Loucy (cell line): ENCODE data around the gene FAM234A.
"Not testable (repeated sequence)": the region's sequence is repeated elsewhere in the genome, so short reads cannot be mapped to it uniquely, and the experiment has no call there.

Source experiments
- H2AFZ ChIP-seq: fragments of 200-600 bp; sonication (generic); 2 replicates; pipeline ENCODE4 v1.6.0; 2016; ENCODE audit warnings: antibody characterized with exemption, mild to moderate bottlenecking, low read length, moderate library complexity
- H3F3A ChIP-seq: fragments of 200-600 bp; 2 replicates; pipeline ENCODE4 v1.6.0; 2016; ENCODE audit warnings: antibody characterized with exemption, low read depth, mild to moderate bottlenecking
- H3K27me3 ChIP-seq: fragments of 200-600 bp; sonication (generic); 2 replicates; pipeline ENCODE4 v1.6.1; 2014; ENCODE audit warnings: low read length, mild to moderate bottlenecking; ENCODE audit not compliant: insufficient read depth, poor library complexity, severe bottlenecking
- H3K36me3 ChIP-seq: fragments of 200-600 bp; sonication (generic); 2 replicates; pipeline ENCODE4 v1.6.1; 2016; ENCODE audit warnings: low read length; ENCODE audit not compliant: insufficient read depth
- H3K4me1 ChIP-seq: fragments of 200-600 bp; sonication (generic); 2 replicates; pipeline ENCODE4 v1.5.1; 2014; ENCODE audit warnings: low read length, mild to moderate bottlenecking; ENCODE audit not compliant: insufficient read depth, poor library complexity, severe bottlenecking
- H3K4me2 ChIP-seq: fragments of 200-600 bp; sonication (generic); 2 replicates; pipeline ENCODE4 v1.6.0; 2014; ENCODE audit warnings: antibody characterized with exemption, low read length, low read depth, mild to moderate bottlenecking; ENCODE audit not compliant: poor library complexity, severe bottlenecking
- H3K4me3 ChIP-seq: fragments of 200-600 bp; sonication (generic); 2 replicates; pipeline ENCODE4 v1.5.1; 2014; ENCODE audit warnings: low read length, mild to moderate bottlenecking, mixed read lengths; ENCODE audit not compliant: poor library complexity, severe bottlenecking
- H3K79me2 ChIP-seq: fragments of 200-600 bp; sonication (generic); 2 replicates; pipeline ENCODE4 v1.6.1; 2014; ENCODE audit warnings: low read length; ENCODE audit not compliant: insufficient read depth
- H3K9ac ChIP-seq: fragments of 200-600 bp; sonication (generic); 2 replicates; pipeline ENCODE4 v1.6.0; 2014; ENCODE audit warnings: mild to moderate bottlenecking, low read depth, low read length, moderate library complexity; ENCODE audit not compliant: poor library complexity, severe bottlenecking
- H3K9me2 ChIP-seq: fragments of 200-600 bp; sonication (generic); replicated peaks from 2 replicates; pipeline ENCODE4 v1.6.1; 2016; ENCODE audit warnings: low read depth, low read length, mixed read lengths
- H3K9me3 ChIP-seq: fragments of 200-600 bp; sonication (generic); 2 replicates; pipeline ENCODE4 v1.6.1; 2014; ENCODE audit warnings: mild to moderate bottlenecking, antibody characterized with exemption, low read length, low read depth; ENCODE audit not compliant: insufficient read depth
- H4K20me1 ChIP-seq: fragments of 200-600 bp; sonication (generic); 2 replicates; pipeline ENCODE4 v1.6.0; 2014; ENCODE audit warnings: antibody characterized with exemption, low read length, mild to moderate bottlenecking; ENCODE audit not compliant: insufficient read depth, poor library complexity, severe bottlenecking
- EZH2phosphoT487 ChIP-seq: fragments of 200-600 bp; IDR thresholded peaks from 2 replicates; pipeline ENCODE4 v1.6.1; 2018; ENCODE audit warnings: antibody characterized with exemption, mild to moderate bottlenecking, moderate library complexity, borderline replicate concordance
- TF ChIP-seq, protein P1 (sequence below): fragments of 200-600 bp; sonication (generic); conservative IDR thresholded peaks from 2 replicates; pipeline ENCODE4 v1.5.1; 2014; ENCODE audit warnings: mild to moderate bottlenecking, antibody characterized with exemption, low read length

Gene FAM234A

DNA sequence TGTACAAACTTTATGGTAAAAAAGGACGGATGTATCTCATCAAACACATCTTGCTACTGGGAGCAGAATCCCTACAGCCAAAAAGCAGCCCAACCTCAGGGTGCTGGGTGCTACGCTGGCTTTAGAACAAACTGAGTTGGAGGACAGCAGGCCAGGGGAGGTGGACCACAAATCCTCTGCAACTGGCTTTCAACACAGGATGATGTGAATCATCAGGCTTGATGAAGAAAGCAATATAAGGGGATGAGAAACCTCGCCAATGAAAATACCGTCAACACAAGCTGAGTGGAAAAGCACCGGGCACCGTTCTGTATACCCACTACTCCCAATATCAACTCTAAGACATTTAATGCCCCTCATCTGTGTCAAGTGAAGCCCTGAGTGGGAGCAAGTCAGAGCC is 40.1 kb upstream of the FAM234A start:
- Histone ChIP-seq H3K27me3 (no peaks in the 10 kb centered on the region), H3K4me3 (no peak overlapping the region), H3K9me2 (no peaks in the 10 kb centered on the region), H3K36me3 (peaks cover 44% of the 10 kb centered on the region; the same call in 1 of the 2 replicates), H3F3A (no peaks in the 10 kb centered on the region), H4K20me1 (no peaks in the 10 kb centered on the region), H2AFZ (no peak overlapping the region), H3K79me2 (no peaks in the 10 kb centered on the region), H3K9me3 (no peaks in the 10 kb centered on the region), H3K4me1 (no peaks in the 10 kb centered on the region), H3K4me2 (no peak overlapping the region), H3K9ac (no peak overlapping the region)
- TF ChIP-seq, protein P1, sequence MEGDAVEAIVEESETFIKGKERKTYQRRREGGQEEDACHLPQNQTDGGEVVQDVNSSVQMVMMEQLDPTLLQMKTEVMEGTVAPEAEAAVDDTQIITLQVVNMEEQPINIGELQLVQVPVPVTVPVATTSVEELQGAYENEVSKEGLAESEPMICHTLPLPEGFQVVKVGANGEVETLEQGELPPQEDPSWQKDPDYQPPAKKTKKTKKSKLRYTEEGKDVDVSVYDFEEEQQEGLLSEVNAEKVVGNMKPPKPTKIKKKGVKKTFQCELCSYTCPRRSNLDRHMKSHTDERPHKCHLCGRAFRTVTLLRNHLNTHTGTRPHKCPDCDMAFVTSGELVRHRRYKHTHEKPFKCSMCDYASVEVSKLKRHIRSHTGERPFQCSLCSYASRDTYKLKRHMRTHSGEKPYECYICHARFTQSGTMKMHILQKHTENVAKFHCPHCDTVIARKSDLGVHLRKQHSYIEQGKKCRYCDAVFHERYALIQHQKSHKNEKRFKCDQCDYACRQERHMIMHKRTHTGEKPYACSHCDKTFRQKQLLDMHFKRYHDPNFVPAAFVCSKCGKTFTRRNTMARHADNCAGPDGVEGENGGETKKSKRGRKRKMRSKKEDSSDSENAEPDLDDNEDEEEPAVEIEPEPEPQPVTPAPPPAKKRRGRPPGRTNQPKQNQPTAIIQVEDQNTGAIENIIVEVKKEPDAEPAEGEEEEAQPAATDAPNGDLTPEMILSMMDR = no peak

DNA sequence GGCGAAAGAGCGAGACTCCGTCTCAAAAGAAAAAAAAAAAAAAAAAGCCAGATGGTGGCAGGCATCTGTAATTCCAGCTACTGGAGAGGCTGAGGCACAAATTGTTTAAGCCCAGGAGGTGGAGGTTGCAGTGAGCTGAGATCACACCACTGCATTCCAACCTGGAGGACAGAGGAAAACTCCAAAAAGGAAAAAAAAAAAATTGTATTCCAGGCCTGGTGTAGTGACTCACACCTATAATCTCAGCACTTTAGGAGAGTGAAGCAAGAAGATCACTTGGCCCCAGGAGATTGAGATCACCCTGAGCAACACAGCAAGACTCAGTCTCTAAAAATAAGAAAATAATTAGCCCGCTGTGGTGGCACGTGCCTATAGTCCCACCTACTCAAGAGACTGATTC is 34.2 kb upstream of the FAM234A start:
- Histone ChIP-seq H3K27me3 (no peaks in the 10 kb centered on the region), H3K4me1 (no peaks in the 10 kb centered on the region), H3F3A (no peaks in the 10 kb centered on the region), H2AFZ (no peak overlapping the region), H3K9ac (no peak overlapping the region), H4K20me1 (no peaks in the 10 kb centered on the region), H3K9me3 (no peaks in the 10 kb centered on the region), H3K9me2 (no peaks in the 10 kb centered on the region), H3K4me2 (no peak overlapping the region), H3K4me3 (no peak overlapping the region), H3K36me3 (peaks cover 36% of the 10 kb centered on the region; the same call in 1 of the 2 replicates), H3K79me2 (no peaks in the 10 kb centered on the region)
- no peak for TF ChIP-seq EZH2phosphoT487
- TF ChIP-seq, protein P1 = no peak

- Histone ChIP-seq H3K36me3 (peaks cover 44% of the 10 kb centered on the region; the same call in 1 of the 2 replicates), H3K9me3 (no peaks in the 10 kb centered on the region), H3K9me2 (no peaks in the 10 kb centered on the region), H3F3A (no peaks in the 10 kb centered on the region), H3K4me2 (no peak overlapping the region), H3K27me3 (no peaks in the 10 kb centered on the region), H3K4me1 (no peaks in the 10 kb centered on the region), H2AFZ (no peak overlapping the region), H3K4me3 (no peak overlapping the region), H3K9ac (no peak overlapping the region), H3K79me2 (no peaks in the 10 kb centered on the region), H4K20me1 (no peaks in the 10 kb centered on the region)
- TF ChIP-seq EZH2phosphoT487 = no peak
- TF ChIP-seq, protein P1 = no peak
Observed at GRCh38 chr16:203246-203645, 31.4 kb upstream of the FAM234A start.

- not testable (repeated sequence) for H3K27me3 ChIP-seq, H3F3A ChIP-seq, H4K20me1 ChIP-seq, H2AFZ ChIP-seq, H3K4me3 ChIP-seq, H3K79me2 ChIP-seq, H3K9me3 ChIP-seq, H3K4me1 ChIP-seq, H3K4me2 ChIP-seq, H3K9me2 ChIP-seq, H3K9ac ChIP-seq
- H3K36me3 ChIP-seq = peaks cover 41% of the 10 kb centered on the region; the same call in 1 of the 2 replicates
Observed at GRCh38 chr16:204046-204445, 30.6 kb upstream of the FAM234A start.

GRCh38 chr16:209359-209758 is 25.3 kb upstream of the FAM234A start:
- not testable (repeated sequence) for H3K4me3 ChIP-seq, H3K9ac ChIP-seq, H3F3A ChIP-seq, H3K9me2 ChIP-seq, H3K9me3 ChIP-seq, H4K20me1 ChIP-seq, H3K27me3 ChIP-seq, H3K4me2 ChIP-seq, H3K4me1 ChIP-seq, H3K79me2 ChIP-seq, H2AFZ ChIP-seq
- peaks cover 47% of the 10 kb centered on the region; the same call in 1 of the 2 replicates for H3K36me3 ChIP-seq
